HG03575 (cell line): ENCODE data around the gene TIMP4.

ENCODE experiments used
- ATAC-seq: cut with Tn5 transposase; IDR thresholded peaks from one replicate; pipeline ENCODE4 v1.9.1; 2021; ENCODE audit not compliant: unreplicated experiment, insufficient number of reproducible peaks, low FRiP score; ENCODE audit errors: extremely low read depth

TIMP4 gene

DNA sequence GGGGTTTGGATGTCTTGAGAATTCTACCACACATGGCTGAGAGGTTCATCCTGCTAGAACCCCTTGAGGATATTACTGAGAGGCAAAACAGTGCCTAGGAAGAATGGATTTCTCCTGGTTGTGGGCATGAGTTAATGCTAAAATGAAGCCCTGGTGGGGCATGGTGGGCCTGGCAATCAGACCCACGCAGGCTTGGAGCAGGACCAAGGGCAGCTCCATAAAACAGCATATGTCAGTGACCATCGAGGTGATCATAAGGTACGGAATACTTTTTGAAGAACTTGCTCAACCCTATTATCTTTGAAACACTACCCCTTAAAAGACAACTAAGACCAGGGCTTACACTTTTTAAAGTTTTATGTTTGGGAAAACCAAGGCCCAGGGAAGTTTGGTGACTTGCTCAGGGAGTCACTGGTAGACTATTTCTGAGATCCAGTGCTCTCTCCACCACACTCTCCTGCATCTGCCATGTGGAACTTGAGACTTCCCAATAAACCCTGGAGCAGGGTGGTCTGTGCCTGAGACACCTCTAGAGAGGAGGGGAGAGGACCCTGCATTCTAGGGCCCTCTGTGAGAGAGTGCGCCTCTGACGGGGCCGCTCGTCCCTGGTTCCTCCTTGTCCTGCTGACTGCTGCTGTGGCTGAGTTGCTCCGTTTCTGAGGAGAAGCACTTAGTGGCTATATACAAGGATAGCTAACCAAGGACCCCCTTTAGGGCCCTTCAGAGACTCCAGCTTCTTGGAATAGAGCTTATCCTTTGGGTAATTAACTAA lies 28.0 kb upstream of the TIMP4 start:
- ATAC-seq = no peak

DNA sequence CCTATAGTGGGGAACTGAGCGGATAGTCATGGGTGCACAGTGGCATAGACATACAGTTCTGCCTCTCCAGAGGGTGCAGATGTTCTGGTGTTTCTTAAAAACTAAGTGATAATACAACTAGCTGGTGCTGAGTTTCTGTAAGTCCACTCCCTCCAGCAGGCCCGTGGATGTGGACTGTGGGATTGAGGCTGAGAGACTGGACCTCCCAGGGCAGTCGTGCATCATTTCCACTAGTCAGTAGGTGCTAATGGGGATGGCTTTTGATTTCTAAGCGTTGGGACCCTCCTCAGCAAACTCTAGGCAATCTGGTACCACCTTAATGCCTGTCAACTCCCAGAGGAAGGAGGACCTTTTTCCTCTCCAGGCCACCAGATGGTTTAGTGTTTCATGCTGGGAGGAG lies 27.3 kb upstream of the TIMP4 start:
- no peak for ATAC-seq

DNA sequence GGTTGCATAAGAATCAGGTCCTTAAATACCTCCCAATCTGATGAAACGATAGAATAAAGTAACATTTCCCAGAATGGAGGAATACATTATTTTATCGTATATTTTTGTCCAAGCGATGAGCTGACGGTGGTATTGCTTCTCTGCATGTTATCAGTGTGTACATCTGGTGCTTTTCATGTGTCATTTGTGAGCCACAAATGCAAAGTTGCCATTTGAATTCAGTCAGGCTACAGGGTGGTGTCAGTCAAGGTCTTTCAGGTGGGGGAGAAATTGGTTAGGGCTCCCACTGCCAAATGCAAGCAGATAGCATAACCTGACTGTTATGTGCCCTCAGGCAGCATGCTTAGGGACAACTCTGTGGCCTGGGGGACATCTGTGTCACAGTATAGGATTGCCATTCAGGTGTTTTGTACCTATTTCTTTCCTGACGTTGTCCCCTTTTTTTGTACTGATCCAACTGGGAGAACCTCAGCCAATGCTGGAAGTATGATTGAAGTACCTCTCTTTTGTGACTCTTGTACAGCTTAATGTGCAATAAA lies 26.5 kb upstream of the TIMP4 start:
- ATAC-seq = no peak

DNA sequence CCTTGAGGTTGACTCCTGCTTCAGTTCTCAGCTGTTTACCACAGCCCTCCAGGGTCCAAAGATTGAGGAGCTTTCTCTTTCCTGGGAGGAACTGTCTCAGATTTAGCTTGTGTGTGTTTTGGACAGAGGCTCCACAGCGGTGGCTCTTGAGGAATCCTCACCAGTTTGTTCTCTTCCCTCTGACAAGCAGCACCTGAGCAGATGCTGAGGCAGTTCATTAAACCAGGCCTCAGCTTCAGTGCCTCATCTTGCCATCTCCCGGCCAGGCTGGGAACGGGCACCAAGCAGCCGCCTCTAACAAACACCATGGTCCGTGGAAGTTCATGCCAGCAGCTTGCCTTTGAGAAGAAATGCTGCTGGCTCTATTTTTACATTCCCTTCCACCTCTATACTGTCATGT lies 25.8 kb upstream of the TIMP4 start:
- ATAC-seq = no peak

DNA sequence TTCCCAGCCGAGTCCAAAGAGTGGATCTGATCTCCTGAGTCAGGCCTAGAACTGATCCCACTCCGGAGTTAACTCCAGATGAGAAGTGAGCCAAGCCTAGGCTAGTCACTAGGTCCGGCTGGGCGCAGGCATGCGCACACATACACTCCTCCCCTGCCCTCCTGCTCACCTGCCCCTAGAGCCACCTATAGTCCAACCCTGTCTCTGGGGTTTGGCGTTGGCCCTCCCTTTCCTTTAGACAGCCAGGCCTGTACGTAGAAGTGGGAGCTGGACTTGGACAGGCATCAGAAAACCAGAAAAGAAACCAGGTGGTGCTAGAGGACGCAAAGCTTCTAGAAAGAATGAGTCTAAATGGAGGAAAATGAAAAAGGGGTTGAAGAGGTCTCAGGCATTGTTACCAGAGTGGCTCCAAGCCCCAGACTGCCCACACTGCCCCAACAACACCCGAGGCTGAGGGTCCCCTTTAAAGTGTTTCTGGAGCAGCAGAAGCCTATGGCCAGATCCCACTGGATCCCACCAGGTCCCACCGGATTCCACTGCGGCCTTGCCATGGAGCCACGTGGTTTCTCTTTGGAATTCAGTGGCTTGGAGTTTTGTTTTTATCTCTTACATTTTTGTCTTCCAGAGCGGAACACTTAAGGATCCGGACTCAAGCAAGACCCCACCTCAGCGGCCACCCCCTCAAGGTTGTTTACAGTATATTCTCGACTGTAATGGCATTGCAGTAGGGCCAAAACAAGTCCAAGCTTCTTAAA lies 24.2 kb upstream of the TIMP4 start:
- no peak for ATAC-seq

DNA sequence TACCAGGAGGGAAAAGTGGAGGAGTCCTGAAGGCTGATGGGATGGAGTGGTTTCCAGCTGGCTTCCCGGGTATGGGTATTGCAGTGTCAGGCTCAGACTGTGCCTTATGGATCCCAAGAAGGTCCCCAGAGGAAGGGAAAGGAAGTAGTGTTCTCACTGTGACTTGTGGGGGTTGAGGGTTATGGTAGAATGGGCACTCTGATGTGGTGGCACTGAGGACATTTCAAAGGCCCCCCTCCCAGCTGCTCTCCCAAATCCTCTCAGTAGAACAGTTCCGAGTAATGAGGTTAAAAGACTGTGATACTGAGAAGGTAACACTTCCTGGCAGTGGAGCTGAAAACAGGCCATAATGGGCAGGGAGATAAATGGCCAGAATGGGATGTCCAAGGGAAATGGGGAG lies 23.1 kb upstream of the TIMP4 start:
- ATAC-seq = no peak

DNA sequence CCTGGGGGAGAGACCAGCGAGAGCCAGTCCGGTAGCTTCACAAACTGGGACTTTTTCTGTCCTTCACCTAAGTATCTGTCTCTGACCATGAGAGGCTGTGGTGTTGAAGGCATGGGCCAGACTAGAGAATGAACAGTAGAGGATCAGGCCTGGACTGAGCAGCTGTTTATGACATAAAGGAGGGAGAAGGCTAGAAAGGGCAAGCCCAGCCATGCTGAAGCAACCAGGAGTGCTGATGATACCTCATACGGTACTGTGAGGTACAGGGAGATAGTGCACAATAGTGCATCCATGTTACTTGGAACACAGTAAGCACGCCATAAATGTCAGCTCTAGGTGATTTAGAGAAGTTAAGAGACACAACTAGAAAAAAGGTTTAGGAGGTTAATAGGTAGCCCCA lies 22.6 kb upstream of the TIMP4 start:
- ATAC-seq = no peak

DNA sequence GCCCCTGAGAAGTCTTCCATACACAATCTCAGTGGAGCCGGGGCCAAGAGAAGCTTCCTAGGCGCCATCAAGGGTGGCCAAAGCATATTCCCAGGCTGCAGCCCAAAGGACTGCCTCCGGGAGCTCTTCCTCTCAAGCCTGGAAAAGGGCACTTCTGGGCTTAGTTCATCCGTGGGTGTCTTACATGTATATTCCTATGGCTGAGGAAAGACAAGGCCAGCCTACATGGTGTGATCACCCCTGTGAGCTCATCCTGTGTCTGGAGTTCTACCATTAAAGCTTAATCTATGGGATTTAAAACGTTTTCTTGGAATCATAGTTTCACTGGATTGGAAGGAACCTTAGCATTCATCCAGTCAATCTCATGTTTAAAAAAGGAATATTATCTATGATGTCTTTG lies 21.9 kb upstream of the TIMP4 start:
- ATAC-seq = no peak

DNA sequence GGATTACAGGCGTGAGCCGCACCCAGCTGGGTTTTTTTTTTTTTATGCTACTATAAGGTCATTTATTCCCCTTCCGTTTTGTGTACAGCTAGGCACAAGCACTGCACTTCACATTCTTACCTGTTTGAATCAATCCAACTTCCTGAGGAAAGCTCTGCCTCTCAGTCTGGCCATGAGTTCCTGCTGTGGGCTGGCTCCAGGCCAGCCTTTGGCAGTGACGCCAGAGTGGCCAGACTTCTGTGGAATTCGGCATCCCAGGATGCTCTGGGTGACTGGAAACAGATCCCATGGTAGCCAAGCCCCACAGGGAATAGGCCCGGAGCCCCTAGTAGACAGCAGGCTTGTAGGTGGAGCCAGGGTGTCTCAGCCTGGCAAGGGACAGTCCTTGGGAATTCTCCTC lies 21.5 kb upstream of the TIMP4 start:
- no peak for ATAC-seq

DNA sequence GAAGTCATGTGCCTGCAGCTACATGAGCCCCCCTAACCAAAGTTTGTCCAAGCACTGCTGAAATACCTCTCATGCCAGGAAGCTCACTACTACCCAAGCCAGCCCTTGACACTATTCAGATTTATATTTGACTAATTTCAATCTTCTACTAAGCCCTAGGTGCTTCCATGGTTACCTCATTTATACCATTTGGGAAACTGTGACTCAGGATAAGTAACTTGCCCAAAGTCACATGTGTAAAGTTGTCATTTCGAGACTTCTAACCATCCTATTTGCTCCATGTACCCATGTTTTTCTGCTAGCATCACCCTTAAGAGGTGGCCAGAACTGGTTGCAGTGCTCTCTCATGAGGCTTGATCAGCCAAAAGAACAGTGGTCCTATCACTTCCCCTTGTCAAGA lies 20.7 kb upstream of the TIMP4 start:
- ATAC-seq = no peak

DNA sequence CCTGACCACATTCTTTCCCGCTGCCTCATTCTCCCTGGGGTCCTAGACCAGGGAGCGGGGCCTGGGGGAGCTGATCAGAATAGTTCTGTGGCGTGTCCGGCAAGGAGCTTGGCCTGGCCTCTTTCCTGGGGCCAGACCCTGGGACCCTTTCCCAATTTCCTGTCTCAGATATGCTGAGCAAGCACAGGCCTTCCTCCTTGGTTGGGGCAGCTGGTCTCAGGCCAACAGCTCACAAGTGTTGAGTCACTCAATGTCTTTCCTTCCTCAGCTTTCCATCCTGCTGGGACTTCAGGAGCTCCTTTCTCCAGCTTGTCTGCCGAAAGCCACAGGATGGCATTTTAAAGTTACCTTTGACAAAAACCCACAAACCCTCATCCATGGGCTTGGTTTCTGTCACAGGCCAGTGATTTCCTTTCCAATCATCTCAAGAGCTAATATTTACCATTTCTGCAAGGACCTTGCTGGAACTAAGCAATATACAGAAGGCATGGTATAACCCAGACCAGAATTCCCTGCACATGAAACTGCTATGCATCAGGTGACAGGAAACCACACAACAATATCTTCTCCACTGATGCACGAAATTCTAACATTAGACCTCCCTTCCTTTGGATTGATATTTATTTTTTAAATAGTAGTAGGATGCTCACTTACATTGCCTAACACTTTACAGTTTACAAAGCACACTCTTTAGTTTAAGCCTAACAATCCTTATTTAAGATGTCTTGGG lies 19.5 kb upstream of the TIMP4 start:
- ATAC-seq = no peak

DNA sequence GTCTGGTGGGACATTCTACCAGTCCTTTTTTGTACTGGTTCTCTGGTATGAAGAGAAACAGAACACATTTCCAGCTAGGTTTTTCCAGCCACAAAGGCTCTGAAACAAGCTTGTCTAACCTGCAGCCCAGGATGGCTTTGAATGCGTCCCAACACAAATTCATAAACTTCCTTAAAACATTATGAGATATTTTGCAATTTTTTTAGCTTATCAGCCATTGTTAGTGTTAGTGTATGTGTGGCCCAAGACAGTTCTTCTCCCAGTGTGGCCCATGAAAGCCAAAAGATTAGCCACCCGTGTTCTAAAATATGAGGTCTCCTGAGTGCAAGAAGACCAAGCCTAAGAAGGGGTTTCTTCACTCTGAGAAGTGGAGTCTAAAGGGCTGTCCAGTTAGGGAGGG lies 18.4 kb upstream of the TIMP4 start:
- no peak for ATAC-seq

DNA sequence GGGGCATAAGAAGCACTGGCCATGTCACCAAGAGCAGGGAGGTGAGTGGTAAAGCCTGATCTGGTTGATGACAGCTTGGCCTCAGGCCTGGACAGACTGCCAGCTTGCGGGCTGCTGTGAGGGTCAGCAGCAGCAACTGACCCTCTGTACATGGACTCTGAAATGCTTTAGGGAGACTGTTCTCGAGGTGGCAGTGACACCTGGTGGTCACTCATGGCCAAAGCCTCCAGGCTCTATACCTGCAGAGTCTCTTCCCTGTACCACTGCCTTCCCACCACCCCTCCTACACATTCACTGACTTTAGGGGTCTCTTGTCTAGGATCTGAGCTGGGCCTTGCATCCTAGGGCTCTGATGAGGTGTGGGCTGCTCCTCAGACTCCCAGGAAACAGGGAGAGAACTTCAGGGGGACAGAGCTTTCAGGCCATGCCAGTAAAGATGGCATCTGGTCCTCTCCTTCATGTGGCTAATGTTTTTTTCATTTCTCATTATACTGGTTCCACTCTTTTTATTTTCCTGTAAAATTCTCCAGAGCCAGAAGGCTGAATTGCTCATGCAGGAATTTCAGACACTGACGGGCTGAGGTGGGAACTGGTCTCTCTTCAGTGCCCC lies 17.2 kb upstream of the TIMP4 start:
- no peak for ATAC-seq

DNA sequence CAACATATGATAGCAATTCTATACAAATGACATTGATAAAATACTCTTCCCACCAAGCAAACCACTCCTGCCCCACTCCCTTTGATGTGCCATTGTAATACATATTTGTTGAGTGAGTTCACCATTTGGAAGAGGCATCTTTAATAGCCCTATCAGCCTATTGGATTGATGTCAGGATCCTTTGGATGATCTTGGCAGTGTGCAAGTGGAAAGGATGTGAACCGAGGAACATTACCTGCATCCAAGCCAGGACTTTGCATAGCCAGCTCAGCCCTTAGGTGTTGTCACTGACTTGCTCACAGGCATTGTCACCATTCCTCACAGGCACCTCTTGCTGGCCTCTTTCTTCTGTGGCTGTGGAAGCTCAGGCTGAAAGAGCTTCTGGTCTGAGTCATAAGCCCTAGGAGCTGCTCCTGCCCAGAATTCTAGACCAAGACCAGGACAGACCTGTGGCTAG lies 16.5 kb upstream of the TIMP4 start:
- ATAC-seq = no peak

DNA sequence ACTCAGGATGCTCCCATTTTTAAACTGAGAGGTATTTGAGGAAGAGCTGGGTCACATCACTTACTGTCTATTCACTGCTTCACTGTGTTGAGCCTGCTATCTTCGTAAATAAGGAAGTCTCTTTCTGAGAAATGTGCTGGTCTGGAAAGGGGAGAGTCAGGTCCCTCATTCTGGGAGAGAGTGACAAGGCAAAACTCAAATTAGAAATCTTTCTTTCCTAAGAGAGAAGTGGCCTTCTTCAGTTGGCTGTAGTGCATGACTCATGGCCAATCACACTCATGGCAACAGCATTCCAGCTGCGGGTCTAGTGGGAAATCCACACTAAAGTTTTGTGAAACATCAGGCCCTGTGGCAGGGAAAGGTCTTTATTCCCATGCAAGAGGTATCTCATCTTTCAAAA lies 11.5 kb upstream of the TIMP4 start:
- ATAC-seq = no peak

DNA sequence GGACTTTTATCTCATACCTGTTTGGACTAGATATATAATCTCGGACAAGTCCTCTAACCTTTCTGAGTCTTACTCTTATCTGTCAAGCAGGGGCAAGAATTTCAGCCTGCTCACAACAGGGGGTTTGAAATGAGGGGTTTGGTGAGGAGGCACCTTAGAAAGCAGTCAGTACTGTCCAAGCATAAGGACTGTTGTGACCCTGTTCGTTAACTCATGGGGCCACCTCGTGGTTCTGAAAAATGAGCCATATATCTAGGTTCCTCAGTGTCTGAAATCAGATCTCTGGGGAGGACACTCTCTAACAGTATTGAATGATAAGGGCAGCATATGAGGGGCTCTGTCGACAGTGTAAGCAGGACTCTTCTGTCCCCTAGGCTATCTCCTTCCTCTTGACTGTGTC lies 7.2 kb upstream of the TIMP4 start:
- no peak for ATAC-seq

DNA sequence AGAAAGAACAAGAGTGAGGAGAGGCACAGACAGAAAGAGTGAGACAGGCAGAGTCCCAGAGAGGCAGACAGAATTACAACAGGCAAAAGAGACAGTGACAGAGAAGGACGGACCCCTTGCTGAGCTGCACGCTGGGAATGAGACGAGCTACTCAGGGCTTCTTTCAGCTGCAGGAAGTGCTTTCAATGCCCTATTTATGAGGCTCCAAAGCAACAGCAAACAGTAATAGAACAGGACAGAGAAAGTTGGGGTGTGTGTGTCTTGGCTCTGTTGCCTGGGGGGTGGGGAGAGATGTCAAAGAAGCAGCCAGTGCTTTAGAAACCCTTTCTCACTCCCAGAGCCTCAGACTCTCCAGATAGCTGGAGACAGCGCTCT lies 502 bp upstream of the TIMP4 start:
- ATAC-seq = no peak

DNA sequence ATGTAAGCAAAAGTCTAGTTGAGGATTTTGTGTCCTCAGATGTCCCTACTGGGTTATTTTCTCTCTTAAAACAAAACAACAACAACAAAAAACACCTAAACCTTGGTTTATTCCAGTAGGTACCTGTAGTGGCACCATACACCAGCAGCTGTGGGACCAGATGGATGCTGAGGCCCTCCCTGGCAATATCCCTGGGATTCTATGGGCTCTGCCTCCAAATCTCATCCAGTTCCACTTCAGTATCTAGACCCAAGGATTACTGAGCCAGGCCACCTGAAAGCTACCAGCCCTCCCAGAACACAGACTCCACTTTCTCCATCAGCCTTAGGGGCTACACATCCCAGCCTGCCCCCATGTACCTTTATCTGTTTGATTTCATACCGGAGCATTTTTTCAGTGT lies 1.7 kb downstream of the TIMP4 start:
- no peak for ATAC-seq

DNA sequence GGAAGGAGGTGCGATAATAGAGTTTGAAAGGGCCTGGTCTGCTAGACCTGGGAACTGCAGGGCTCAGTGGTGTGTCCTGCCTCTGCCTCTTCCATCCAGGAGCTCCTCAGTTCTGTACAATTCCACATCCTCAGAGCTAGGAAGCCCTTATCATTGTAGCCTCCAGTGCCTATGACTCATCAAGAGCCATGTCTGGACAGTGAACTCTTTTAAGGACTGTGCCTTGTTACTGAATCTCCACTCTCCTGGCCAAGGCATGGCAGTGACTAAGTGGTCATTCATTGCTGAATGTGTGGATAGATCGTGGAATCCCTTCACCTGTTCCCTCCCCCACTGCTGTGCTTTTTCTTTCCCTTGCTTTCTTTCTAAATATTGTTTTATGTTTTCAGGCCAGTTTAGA lies 2.9 kb downstream of the TIMP4 start:
- no peak for ATAC-seq
